ENCODE results near the gene KRT39.

Gene KRT39

GRCh38 chr17:40981115-40981514, 14.4 kb upstream of the KRT39 start:
- TF ChIP-seq CTCF (IDR thresholded peaks at IDR 0.05; ENCODE audit: borderline replicate concordance, insufficient read depth, low read depth, low read length), result no peak

GRCh38 chr17:40980596-40980995, 13.8 kb upstream of the KRT39 start:
- no peak for TF ChIP-seq CTCF (IDR thresholded peaks at IDR 0.05; ENCODE audit: borderline replicate concordance, insufficient read depth, low read depth, low read length)
- no peak overlapping the region for H3K4me3 ChIP-seq (ENCODE audit: low read depth, low read length)

More at GRCh38 chr17:40981115-40981514, 14.4 kb upstream of the KRT39 start:
- H3K4me3 ChIP-seq (ENCODE audit: low read depth, low read length), result no peak overlapping the region

- TF ChIP-seq CTCF (IDR thresholded peaks at IDR 0.05; ENCODE audit: borderline replicate concordance, insufficient read depth, low read depth, low read length), result no peak
- no peak overlapping the region for H3K4me3 ChIP-seq (ENCODE audit: low read depth, low read length)
These were observed 13.4 kb upstream of the KRT39 start for GRCh38 chr17:40980117-40980516.

GRCh38 chr17:40978575-40979151, 11.9 kb upstream of the KRT39 start:
- H3K4me3 ChIP-seq (ENCODE audit: low read depth, low read length), result no peak overlapping the region
- no peak for TF ChIP-seq CTCF (IDR thresholded peaks at IDR 0.05; ENCODE audit: borderline replicate concordance, insufficient read depth, low read depth, low read length)

- no peak for TF ChIP-seq CTCF (IDR thresholded peaks at IDR 0.05; ENCODE audit: borderline replicate concordance, insufficient read depth, low read depth, low read length)
- H3K4me3 ChIP-seq (ENCODE audit: low read depth, low read length), result no peak overlapping the region
These were observed 8.8 kb upstream of the KRT39 start for GRCh38 chr17:40975516-40975915.

- no peak for TF ChIP-seq CTCF (IDR thresholded peaks at IDR 0.05; ENCODE audit: borderline replicate concordance, insufficient read depth, low read depth, low read length)
- no peak overlapping the region for H3K4me3 ChIP-seq (ENCODE audit: low read depth, low read length)
These were observed 7.6 kb upstream of the KRT39 start for GRCh38 chr17:40974366-40974765.

- H3K4me3 ChIP-seq (ENCODE audit: low read depth, low read length), result no peak overlapping the region
- TF ChIP-seq CTCF (IDR thresholded peaks at IDR 0.05; ENCODE audit: borderline replicate concordance, insufficient read depth, low read depth, low read length), result no peak
These were observed 834 bp upstream of the KRT39 start for GRCh38 chr17:40967582-40967981.
